GM18861 (cell line): ENCODE data around the gene FOSB.
A peak's percentile ranks its signal among the peaks of the same experiment; 100 is the strongest.

Experiments
- ATAC-seq: cut with Tn5 transposase; IDR thresholded peaks from one replicate; pipeline ENCODE4 v1.9.1; 2021; ENCODE audit not compliant: unreplicated experiment

FOSB gene

GRCh38 chr19:45478454-45479238 lies 10.8 kb downstream of the FOSB start:
- ATAC-seq, result peak; percentile 64

GRCh38 chr19:45483033-45483432 lies 15.2 kb downstream of the FOSB start:
- ATAC-seq, result no peak

GRCh38 chr19:45484273-45484945 lies 16.6 kb downstream of the FOSB start:
- ATAC-seq, result no peak

GRCh38 chr19:45485305-45486077 lies 17.7 kb downstream of the FOSB start:
- peak; percentile 89 for ATAC-seq

GRCh38 chr19:45488708-45489107 lies 20.9 kb downstream of the FOSB start:
- ATAC-seq, result no peak

- no peak for ATAC-seq
Measured at GRCh38 chr19:45489216-45489855, 21.5 kb downstream of the FOSB start.

- no peak for ATAC-seq
Measured at GRCh38 chr19:45492137-45492626, 24.4 kb downstream of the FOSB start.

GRCh38 chr19:45492627-45493470 lies 25.1 kb downstream of the FOSB start:
- no peak for ATAC-seq

- ATAC-seq, result no peak
Measured at GRCh38 chr19:45494261-45494916, 26.6 kb downstream of the FOSB start.

GRCh38 chr19:45495178-45495577 lies 27.4 kb downstream of the FOSB start:
- no peak for ATAC-seq

- ATAC-seq, result no peak
Measured at GRCh38 chr19:45496349-45496953, 28.7 kb downstream of the FOSB start.

- ATAC-seq, result no peak
Measured at GRCh38 chr19:45497791-45498190, 30.0 kb downstream of the FOSB start.

- ATAC-seq, result no peak
Measured at GRCh38 chr19:45498411-45499195, 30.8 kb downstream of the FOSB start, which contains the start of gene PPM1N. TSS of gene PPM1N (plus strand) at chr19:45498443. CDS start at chr19:45498473, 30 bp downstream.

GRCh38 chr19:45499196-45500180 lies 31.7 kb downstream of the FOSB start:
- ATAC-seq, result no peak

GRCh38 chr19:45500918-45501729 lies 33.3 kb downstream of the FOSB start:
- ATAC-seq, result no peak

GRCh38 chr19:45501730-45502014 lies 33.9 kb downstream of the FOSB start:
- no peak for ATAC-seq

- ATAC-seq, result no peak
Measured at GRCh38 chr19:45502111-45502510, 34.3 kb downstream of the FOSB start.
